GM21619 (cell line): ENCODE measurements around the gene CIITA.
"Not testable (repeated sequence)": the region's sequence is repeated elsewhere in the genome, so short reads cannot be mapped to it uniquely, and the experiment has no call there.

Experiments
- ATAC-seq: cut with Tn5 transposase; IDR thresholded peaks from one replicate; pipeline ENCODE4 v1.9.1; 2021; ENCODE audit not compliant: unreplicated experiment

CIITA gene

DNA sequence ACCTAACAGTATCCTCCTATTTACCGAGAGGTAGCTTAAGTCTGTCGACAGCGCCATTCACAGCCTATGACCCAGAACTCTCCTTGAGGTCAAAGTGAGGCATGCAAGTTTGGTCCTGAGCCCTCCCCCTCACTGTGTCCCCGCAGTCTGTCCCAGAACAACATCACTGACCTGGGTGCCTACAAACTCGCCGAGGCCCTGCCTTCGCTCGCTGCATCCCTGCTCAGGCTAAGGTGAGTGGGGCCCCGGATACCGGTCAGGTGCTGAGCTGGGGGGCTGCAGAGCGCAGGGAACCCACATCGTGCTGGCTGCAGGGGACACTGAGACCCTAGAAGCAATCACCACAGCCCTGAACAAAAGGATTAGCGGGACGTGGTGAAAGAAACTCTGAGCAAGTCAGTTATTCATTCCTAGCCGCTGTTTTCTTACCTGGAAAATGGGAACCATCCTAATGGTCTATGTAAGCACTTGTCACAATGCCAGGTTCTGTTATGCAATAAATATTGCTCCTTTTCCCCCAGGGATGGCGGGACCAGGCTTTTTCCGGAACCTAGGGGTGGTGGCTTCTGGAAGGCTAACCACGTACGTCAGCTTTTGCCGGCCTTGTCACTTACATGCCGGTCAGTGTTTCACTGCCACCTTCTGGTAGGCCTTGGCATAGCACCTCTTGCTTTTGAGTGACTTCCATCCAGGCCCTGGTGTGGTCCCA lies 41.4 kb downstream of the CIITA start:
- no peak for ATAC-seq

DNA sequence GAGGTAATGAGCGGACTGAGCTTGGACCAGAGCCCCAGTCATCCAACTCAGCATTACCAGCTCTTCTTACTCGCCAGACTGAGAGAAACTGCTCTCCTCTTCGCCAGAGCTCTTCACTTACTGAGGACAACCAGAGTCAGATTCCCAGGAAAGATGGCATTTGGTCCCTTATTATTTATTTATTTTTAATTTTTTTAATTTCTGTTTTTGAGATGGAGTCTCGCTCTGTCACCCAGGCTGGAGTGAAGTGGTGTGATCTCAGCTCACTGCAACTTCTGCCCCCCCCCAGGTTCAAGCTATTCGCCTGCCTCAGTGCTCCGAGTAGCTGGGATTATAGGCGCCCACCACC lies 42.0 kb downstream of the CIITA start:
- no peak for ATAC-seq

DNA sequence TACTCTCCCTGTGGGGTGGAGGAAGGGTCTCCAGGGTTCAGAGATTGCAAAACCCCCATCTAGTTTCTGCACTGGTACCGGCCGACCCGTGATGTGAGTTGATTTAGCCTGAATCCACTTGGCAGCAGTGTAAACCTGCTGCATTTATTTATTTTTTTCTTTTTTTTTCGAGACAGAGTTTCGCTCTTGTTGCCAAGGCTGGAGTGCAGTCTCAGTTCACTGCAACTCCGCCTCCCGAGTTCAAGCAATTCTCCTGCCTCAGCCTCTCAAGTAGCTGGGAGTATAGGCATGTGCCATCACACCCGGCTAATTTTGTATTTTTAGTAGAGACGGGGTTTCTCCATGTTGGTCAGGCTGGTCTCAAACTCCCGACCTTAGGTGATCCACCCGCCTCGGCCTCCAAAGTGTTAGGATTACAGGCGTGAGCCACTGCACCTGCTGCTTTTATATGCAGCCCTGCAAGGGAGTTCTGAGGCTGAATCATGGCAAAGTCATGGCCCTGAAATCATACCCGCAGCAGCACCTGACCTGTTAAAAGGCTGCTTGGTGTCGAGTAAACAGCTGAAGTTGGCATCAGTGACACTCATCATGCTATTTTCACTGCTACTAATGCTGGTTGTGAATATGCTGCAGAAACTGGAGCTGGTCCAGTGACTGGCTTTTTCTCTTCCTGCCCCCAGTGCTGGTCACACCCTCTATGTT lies 43.9 kb downstream of the CIITA start:
- no peak for ATAC-seq

DNA sequence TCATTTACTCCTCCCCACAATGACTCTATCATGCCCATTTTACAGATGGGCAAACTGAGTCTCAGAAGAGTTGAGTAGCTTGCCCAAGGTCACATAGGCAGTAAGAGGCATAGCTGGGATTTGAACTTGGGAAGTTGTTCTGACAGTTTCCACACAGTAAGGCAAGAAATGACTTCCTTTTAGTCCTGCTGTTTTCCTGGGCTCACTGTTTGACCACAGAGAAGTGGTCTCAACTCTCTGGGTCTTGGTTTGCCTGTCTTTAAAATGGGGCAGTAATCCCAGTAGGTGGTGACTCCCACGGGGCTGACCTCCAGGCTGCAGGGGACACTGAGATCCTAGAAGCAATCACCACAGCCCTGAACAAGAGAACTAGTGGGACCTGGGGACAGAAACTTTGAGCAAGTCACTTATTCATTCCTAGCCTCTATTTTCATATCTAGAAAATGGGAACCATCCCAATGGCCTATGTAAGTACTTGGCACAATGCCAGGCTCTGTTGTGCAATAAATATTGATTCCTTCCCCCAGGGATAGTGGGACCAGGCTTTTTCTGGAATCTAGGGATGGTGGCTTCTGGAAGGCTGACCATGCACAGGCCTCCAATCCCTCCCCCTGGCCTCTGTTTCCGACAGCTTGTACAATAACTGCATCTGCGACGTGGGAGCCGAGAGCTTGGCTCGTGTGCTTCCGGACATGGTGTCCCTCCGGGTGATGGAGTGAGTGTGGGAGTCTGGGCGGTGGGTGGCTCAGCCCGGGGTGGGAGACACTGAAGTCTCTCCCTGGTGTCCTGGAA lies 44.7 kb downstream of the CIITA start:
- no peak for ATAC-seq

DNA sequence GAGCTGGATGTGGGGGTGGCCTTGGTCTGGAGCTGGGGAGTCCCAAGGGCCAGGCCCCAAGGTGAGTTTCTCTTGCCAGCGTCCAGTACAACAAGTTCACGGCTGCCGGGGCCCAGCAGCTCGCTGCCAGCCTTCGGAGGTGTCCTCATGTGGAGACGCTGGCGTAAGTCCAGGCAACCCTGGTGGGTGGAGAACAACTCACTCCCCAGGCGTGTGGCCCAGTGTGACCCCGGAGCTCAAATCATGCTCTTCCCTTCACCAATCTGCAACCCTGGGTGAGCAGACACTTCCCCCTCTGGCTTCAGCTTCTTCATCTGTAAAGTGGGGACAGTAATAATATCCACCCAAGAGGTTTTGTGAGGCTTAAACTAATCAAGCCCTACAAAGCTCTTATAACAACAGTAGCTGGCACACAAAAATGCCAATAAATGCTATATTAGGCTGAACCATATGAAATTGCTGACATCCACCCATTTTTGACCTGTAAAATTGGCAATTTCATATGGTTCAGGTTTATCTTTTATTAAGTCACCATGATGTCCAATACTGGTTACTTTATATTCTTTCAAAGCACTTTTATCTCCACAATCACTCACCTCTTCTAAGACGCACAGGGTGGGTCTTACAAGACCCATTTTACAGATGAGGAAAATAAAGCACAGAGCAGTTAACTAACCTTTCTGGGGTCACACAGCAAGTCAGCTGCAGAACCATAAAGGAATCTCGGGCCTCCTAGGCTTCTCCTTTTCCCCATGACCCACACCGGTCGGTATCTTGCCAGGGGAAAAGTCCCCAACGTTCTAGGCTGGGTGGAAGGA lies 45.5 kb downstream of the CIITA start:
- ATAC-seq, result no peak

DNA sequence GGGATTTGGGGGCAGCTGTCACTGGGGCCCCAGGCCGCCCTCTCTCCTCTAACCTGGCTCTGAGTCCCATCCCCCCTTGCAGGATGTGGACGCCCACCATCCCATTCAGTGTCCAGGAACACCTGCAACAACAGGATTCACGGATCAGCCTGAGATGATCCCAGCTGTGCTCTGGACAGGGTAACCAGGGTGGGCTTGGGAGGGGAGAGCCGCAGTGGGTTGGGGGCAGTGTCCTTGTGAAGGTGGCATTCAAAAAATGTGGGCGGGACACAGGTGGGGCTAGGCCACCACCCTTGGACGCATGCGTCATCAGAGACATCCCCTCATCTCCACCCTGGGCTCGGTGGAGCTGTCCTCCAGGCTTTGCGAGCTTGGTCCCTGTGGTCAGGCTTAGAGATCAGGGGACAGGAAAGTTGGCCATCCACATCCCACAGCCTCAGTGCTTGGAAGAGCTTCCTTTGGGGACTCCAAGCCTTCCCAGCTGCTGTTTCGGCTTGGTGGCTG lies 46.2 kb downstream of the CIITA start:
- no peak for ATAC-seq

DNA sequence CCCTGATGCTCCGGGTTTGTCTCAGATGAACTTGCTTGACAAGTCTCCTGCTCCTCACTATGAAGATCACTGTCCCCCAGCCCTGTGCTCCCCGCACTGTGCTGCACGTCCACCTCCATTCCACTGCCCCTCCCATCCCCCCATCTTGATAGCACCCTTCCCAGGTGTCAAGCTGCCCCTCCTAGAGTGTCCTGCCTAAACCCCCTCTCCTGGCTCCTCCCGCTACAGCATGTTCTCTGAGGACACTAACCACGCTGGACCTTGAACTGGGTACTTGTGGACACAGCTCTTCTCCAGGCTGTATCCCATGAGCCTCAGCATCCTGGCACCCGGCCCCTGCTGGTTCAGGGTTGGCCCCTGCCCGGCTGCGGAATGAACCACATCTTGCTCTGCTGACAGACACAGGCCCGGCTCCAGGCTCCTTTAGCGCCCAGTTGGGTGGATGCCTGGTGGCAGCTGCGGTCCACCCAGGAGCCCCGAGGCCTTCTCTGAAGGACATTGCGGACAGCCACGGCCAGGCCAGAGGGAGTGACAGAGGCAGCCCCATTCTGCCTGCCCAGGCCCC lies 46.7 kb downstream of the CIITA start:
- no peak for ATAC-seq

DNA sequence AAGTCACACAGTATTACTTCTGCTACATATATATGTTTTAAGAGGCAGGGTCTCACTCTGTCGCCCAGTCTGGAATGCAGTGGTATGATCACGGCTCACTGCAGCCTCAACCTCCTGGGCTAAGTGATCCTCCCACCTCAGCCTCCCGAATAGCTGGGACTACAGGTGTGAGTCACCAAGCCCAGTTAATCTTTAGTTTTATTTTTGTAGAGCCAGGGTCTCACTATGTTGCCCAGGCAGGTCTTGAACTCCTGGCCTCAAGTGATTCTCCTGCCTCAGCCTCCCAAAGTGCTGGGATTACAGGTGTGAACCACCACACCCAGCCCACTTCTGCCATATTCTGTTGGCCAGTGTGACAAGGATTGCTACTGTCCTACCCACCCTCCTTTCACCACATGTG lies 48.3 kb downstream of the CIITA start:
- not testable (repeated sequence) for ATAC-seq

DNA sequence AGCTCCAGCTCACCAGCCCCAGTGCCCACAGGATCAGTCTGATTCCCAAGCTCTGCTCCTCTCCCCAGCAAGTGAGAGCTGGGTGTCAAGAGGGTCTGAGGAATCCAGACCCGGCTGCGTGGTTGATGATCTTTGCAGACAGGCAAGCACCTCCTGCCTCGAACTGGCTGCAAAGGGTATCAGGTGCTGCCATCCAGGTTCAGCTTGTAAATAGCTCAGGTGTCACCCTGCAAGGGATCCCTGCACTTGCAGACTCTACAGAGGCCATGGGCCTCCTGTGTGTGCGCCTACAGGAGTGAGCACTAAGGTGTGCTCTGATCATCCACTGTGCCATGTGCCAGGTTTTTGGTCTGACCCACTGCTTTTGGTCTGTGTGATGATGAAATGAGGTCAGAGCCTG lies 49.1 kb downstream of the CIITA start:
- ATAC-seq, result no peak

DNA sequence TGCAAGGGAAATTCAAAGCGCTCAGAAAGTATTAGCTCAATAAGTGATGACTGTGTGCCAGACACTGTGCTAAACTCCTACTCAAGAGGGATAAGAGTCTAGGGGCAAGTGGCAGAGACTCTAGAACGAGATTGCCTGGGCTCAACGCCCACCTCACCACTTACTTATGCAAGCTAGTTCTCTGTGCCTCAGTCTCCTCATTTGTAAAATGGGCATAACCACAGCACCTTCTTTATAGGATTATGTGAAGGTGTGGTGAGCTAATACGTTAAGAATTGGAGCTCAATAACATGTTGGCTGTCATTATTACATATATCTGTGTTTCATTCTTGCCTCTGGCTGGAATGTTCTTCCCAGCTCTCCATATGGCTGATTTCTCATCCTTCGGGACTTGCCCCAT lies 49.9 kb downstream of the CIITA start:
- ATAC-seq, result no peak

DNA sequence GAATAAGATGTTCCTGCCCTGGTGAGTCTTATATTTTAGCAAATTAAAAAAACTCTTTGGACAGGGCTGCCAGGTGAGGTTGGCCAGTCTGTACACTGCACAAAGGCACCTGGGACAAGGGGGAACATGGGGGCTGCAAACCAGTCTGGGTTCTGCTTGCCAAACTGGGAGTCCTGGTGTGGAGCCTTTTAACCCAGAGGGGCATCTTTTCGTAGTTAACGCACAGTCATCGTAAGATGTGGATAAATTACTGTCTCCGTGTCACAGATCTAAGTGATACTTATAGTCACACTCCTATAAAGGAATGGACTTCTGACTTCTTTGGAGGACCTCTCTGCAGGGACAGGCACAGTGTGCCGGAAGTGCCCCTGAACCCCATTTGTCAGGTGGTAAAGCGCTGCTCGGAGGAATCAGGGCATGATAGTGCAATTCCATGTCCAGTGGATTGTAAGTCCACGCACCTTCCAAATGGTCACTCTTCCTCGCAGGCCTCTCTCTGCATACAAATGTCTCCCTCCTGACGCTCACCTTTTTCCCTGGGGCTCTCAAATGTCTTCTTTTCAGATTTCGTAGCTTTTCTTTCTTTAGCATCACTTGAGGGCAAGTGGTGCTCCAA lies 50.6 kb downstream of the CIITA start:
- ATAC-seq, result no peak

DNA sequence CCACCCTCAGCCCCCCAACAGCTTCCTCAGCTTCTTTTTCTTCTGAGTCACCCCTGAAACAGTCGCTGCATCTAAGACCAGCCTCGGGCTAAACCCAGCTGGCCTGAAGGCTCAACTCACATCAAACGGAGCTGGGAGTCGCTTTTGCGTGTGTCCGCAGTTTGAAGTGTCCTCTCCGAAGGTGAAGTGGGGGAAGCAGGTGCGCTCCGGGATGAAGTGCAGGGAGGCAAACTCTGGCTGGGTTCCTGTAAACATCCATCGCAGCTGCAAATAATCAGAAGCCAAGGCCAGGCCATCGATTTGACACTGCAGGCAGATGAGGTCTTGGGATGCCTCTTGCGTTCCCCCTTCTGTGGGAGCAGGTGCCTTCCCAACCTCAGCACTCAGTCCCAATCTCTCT lies 52.1 kb downstream of the CIITA start:
- ATAC-seq, result not testable (repeated sequence)

DNA sequence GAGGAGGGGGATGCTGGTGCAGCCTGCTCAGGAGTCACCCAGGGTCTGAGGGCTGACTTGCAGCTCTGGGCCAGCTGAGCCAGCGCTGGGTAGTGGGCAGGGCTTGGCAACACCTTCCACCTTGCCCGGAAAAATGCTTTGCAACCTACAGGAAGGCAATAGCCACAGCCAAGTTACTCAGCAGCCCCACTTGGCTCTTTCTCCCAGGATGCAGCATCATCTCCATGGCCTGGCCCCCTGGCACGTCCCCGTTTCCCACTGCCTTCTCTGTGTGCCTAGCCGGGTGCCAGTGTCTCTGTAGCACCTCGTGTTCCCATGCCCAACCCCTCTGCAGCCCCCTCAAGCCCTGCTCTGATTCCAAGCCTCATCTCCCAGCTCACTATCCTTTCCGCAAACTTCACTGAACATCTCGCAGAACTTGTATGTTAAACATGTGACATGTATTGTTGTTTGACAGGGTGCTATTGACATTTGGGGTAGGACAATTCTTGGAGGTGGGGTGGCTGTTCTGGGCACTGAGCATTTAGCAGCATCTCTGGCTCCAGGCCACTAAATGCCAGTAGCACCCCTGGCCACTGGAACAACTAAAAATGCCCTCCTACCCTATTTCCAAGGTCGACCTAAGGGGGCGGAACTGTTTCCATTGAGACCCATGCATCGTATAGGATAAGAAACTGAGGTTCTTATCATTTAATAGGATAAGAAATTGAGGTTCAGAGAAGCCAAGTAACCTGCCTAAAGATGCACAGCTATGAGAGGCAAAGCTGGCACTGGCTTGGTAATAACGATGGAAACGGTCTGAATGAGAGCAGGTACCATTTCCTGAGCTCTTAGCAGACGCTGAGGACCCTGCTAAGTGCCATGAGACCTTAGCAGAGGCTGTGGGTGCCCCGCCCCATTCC lies 53.1 kb downstream of the CIITA start:
- no peak for ATAC-seq

DNA sequence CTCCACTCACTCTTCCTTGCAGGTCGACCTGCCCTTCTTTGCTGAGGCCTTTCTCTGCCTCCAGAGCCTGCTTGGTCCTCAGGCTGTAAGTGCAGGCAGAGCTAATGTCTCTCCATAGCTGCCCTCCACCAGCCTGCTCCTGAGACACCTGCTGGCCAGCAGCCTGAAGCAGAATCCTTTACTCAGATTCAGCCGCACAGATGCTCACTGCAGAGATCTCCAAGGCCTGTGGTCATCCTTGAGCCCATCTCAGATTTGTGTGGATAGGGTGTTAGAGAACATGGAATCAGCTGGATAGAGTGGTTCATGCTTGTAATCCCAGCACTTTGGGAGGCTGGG lies 53.7 kb downstream of the CIITA start:
- no peak for ATAC-seq

DNA sequence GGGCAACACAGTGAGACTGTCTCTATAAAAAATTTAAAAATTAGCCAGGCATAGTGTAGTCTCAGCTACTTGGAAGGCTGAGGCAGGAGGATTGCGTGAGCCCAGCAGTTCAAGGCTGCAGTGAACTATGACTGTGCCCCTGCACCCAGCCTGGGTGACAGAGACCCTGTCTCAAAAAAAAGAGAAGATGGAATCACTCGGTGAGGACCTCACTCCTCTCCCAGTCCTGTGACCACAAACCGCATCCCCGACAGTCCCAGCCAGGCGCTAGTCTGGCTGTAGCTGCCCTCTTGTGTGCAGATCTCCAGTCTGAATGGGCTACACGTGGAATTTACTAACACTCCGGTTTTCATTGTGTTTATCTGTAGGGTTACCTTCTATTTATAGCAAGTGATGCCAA lies 54.1 kb downstream of the CIITA start:
- no peak for ATAC-seq

DNA sequence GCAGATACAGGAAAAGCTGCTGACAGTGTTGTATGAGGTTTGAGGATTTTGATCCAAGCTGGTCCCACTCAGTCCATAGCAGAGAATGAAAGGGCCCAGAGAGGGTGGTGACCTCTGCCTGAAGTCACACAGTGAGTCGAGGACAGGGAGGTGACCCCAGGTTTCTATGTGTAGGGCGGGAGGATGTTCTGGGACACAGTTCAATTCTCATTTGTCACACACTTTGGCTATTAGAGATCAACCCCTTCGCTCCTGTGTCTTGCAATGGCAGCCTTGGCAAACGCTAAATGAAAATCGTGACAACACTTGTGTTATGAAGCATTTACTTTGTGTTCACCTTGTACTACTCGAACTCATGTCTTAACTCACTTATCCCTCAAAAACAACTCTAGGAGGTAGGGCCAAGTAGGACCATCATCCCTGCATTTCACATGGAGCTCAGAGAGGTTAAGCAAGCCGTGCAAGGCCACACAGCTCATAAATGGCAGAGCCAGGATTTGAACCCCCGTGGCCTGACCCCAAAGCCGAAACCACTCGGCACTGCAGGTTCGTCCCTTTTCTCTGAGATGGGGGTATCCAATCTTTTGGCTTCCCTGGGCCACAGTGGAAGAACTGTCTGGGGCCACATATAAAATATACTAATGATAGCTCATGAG lies 55.1 kb downstream of the CIITA start:
- ATAC-seq, result no peak

DNA sequence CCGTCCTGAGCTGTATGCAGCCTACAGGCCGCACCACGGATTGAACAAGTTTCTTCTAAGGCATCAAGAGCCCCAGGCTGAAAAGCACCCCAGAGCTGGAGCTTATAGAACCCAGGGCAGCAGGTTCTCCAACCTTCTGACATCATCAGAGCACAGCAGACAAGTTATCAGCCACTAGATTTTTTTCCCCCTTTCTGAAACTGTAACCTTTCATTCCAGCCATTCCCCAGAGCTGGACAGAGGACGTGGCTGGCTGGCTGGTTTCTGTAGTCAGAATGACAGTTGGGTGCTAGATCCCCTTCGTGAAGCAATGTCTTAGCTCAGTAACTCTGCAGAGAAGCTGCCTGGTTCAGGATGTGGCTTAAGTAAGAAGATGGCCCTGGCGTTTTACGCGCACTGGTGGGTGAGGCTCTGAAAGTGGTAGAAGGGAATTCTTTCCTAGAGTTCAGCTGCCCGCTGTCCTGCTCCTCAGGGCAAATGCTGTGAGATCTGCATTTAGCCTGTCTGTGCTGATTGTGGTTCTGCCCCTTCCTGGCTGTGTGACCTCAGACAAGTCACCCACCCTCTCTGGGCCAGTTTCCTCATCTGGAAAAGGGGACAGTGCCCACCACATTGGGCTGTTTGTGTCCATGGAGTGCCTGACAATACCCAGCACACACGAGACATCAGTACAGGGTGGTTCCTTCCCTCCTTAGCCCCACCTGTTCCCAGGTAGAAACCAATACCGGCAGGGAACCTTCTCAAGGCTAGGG lies 56.1 kb downstream of the CIITA start:
- ATAC-seq, result no peak

DNA sequence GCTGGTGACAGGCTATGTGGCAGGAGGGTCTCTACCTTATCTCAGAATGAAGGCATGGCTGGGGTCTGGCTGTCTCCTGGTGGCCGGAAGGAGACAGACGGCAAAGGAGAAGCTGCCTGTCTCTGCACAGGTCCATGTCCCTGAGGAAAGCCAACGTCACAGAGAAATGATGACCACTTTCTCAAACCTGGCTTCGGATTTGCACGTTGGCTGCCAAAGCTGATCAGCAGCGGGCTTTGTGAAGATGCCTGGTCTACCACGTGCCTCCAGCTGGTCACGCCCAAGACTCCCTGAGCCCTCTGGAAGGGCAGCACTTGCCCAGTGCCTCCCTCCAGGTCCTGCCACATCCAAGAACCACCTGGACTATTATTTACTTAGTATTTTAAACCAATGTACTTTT lies 56.9 kb downstream of the CIITA start:
- ATAC-seq, result no peak
